ENCODE measurements around the gene MYT1. TPM values are rescaled to one million over a fixed set of nuclear protein-coding genes. Genes with fewer than 3 reads are reported as not detected.

The MYT1 gene
- total RNA-seq, 1 donor from 2014 or later, result 0.34 TPM

GRCh38 chr20:64246616-64247306, 82.5 kb downstream of the MYT1 start:
- peak in 1 of 2 experiments; percentile 31 for DNase-seq (ENCODE audit: low spot score in 2 of 2, unreplicated experiment in 2 of 2)
- H3K36me3 Mint-ChIP-seq, result no peaks in the 10 kb centered on the region
- no peak overlapping the region for H3K27ac Mint-ChIP-seq
- H3K27me3 Mint-ChIP-seq (ENCODE audit: low read depth), result peaks cover 79% of the 10 kb centered on the region
- no peak for TF ChIP-seq CTCF (IDR thresholded peaks at IDR 0.05; ENCODE audit: unreplicated experiment)
- H3K9me3 Mint-ChIP-seq, result no peaks in the 10 kb centered on the region
- no peak overlapping the region for H3K4me3 Mint-ChIP-seq
- H3K4me1 Mint-ChIP-seq, result no peaks in the 10 kb centered on the region

- no peak for TF ChIP-seq CTCF (IDR thresholded peaks at IDR 0.05; ENCODE audit: unreplicated experiment)
- H3K9me3 Mint-ChIP-seq, result no peaks in the 10 kb centered on the region
- H3K4me3 Mint-ChIP-seq, result no peak overlapping the region
- DNase-seq (ENCODE audit: low spot score in 2 of 2, unreplicated experiment in 2 of 2), result no peak
- H3K36me3 Mint-ChIP-seq, result no peaks in the 10 kb centered on the region
- H3K27me3 Mint-ChIP-seq (ENCODE audit: low read depth), result peaks cover 81% of the 10 kb centered on the region
- no peak overlapping the region for H3K27ac Mint-ChIP-seq
- no peaks in the 10 kb centered on the region for H3K4me1 Mint-ChIP-seq
Measured at GRCh38 chr20:64247307-64247618, 83.0 kb downstream of the MYT1 start.

GRCh38 chr20:64247970-64248841, 84.0 kb downstream of the MYT1 start:
- H3K27ac Mint-ChIP-seq, result no peak overlapping the region
- DNase-seq (ENCODE audit: low spot score in 2 of 2, unreplicated experiment in 2 of 2), result no peak
- H3K4me3 Mint-ChIP-seq, result no peak overlapping the region
- H3K36me3 Mint-ChIP-seq, result no peaks in the 10 kb centered on the region
- H3K9me3 Mint-ChIP-seq, result no peaks in the 10 kb centered on the region
- H3K27me3 Mint-ChIP-seq (ENCODE audit: low read depth), result peaks cover 79% of the 10 kb centered on the region
- H3K4me1 Mint-ChIP-seq, result no peaks in the 10 kb centered on the region
- TF ChIP-seq CTCF (IDR thresholded peaks at IDR 0.05; ENCODE audit: unreplicated experiment), result no peak

- Mint-ChIP-seq H3K9me3 (no peaks in the 10 kb centered on the region), H3K4me3 (no peak overlapping the region), H3K27ac (no peak overlapping the region), H3K4me1 (peaks cover 7% of the 10 kb centered on the region), H3K27me3 (ENCODE audit: low read depth) (peaks cover 65% of the 10 kb centered on the region), H3K36me3 (no peaks in the 10 kb centered on the region)
- no peak for DNase-seq (ENCODE audit: low spot score in 2 of 2, unreplicated experiment in 2 of 2)
- no peak for TF ChIP-seq CTCF (IDR thresholded peaks at IDR 0.05; ENCODE audit: unreplicated experiment)
Measured at GRCh38 chr20:64250027-64250426, 85.8 kb downstream of the MYT1 start.

- Mint-ChIP-seq H3K36me3 (no peaks in the 10 kb centered on the region), H3K27ac (no peak overlapping the region), H3K27me3 (ENCODE audit: low read depth) (peaks cover 41% of the 10 kb centered on the region), H3K9me3 (no peaks in the 10 kb centered on the region), H3K4me1 (peaks cover 27% of the 10 kb centered on the region), H3K4me3 (no peak overlapping the region)
- TF ChIP-seq CTCF (IDR thresholded peaks at IDR 0.05; ENCODE audit: unreplicated experiment), result no peak
- DNase-seq (ENCODE audit: low spot score in 2 of 2, unreplicated experiment in 2 of 2), result no peak
Measured at GRCh38 chr20:64253000-64253383, 88.7 kb downstream of the MYT1 start.
